Psoas muscle (tissue), 8 donors: Measurements from ENCODE around the gene IFNG. TPM values are rescaled to one million over a fixed set of nuclear protein-coding genes. Genes with fewer than 3 reads are reported as not detected.
"Not testable (repeated sequence)": the region's sequence is repeated elsewhere in the genome, so short reads cannot be mapped to it uniquely, and the experiment has no call there.

Source experiments
- ATAC-seq, 4 donors: fragments of 200-7000 bp; cut with Tn5 transposase; one replicate each; pipeline ENCODE4 v1.9.1; 2020; ENCODE audit warnings: moderate library complexity in 3 of 4, mild to moderate bottlenecking in 2 of 4
- DNase-seq, 2 donors: peaks; one replicate each; pipeline ENCODE4 v3.0.0-alpha.2; 2020
- H3K27ac ChIP-seq: fragments of 200-600 bp; one replicate; pipeline ENCODE4 v1.8.0; 2022
- H3K27me3 ChIP-seq, 3 donors: fragments of 200-600 bp in 1 of 3; one replicate each; pipeline versions ENCODE4 v1.6.1 to v1.8.0; 2013 to 2022; ENCODE audit warnings: low read length in 2 of 3, mild to moderate bottlenecking in 2 of 3, moderate library complexity in 1 of 3; ENCODE audit not compliant: insufficient read depth in 3 of 3
- H3K36me3 ChIP-seq, 2 donors: fragments of 200-600 bp in 1 of 2; one replicate each; pipeline versions ENCODE4 v1.6.1 to v1.8.0; 2013 to 2022; ENCODE audit warnings: low read depth in 1 of 2, mild to moderate bottlenecking in 1 of 2, moderate library complexity in 1 of 2; ENCODE audit not compliant: insufficient read depth in 1 of 2
- H3K4me1 ChIP-seq: fragments of 200-600 bp; one replicate; pipeline ENCODE4 v1.8.0; 2022
- H3K4me3 ChIP-seq: fragments of 200-600 bp; one replicate; pipeline ENCODE4 v1.8.0; 2022; ENCODE audit warnings: mild to moderate bottlenecking
- H3K9me3 ChIP-seq: fragments of 200-600 bp; one replicate; pipeline ENCODE4 v1.8.0; 2022
- WGBS, 3 donors: extraction: QIAGEN DNeasy Blood & Tissue Kit; methylation state at CpG; one replicate each; pipeline versions ENCODE4 v1.1.6 to v1.1.7; 2013; 5-methylcytosine and 5-hydroxymethylcytosine counted together
- intact Hi-C, 2 donors: fragments of 100-400 bp; cut with DNase I; formaldehyde crosslinking; loops; one replicate each; pipeline versions ENCODE4 v1.11.0 to v1.14.2; 2022
- polyA plus RNA-seq, 3 donors: library from polyadenylated mRNA; stranded (reverse); fragments of 200-250 nt; gene quantifications; one replicate each; pipeline ENCODE4 v1.2.3, GENCODE V29; 2013
- total RNA-seq, 4 donors: library from RNA; stranded (reverse); fragmentation: NEBNext Ultra II Directional in 2 of 4; extraction: Animal tissue kit (Norgen Biotek cat#: 25700) in 2 of 4; gene quantifications; one replicate each; pipeline versions ENCODE4 v1.2.1 to v1.2.4, GENCODE V29; 2021 to 2023
- TF ChIP-seq, protein P1 (sequence below): fragments of 200-600 bp; IDR thresholded peaks from one replicate; pipeline ENCODE4 v1.8.0; 2022; ENCODE audit warnings: antibody characterized with exemption
- donor health status: healthy with polysubstance abuse.
- donor health status: DM: no; HTN: no; CAD: no; lungs with moderate emphysema.
- donor health status: Bipolar disorder and iron deficiency.
- donor health status: healthy.
- donor health status: DM: yes; HTN: yes; CAD: no.
- donor health status: DM: no; HTN: no; CAD: no.
- donor health status: DM: no; HTN: no; CAD: no.
- donor health status: DM: yes; HTN: yes; CAD: no.

IFNG gene
- total and polyA plus RNA-seq, 7 donors: not detected

DNA sequence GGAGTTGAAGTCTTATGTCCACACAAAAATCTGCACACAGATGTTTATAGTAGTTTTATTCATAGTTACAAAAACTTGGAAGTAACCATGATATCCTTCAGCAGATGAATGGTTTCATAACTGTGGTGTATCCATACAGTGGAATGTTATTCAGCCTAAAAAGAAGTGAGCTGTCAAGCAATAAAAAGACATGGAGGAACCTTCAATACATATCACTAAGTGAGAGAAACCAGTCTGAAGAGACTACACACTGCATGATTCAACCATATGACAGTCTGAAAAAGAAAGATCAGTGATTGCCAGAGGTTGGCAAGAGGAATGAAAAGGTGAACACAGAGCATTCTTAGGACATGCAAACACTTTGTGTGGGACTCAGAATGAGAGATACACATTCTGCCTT, 18.6 kb upstream of the IFNG start:
- H3K4me3 ChIP-seq: no peak overlapping the region
- H3K36me3 ChIP-seq: no peaks in the 10 kb centered on the region
- intact Hi-C loops: no loop called here
- no peaks in the 10 kb centered on the region for H3K4me1 ChIP-seq
- H3K9me3 ChIP-seq: no peaks in the 10 kb centered on the region
- no peaks in the 10 kb centered on the region for H3K27me3 ChIP-seq
- H3K27ac ChIP-seq: no peak overlapping the region
- DNase-seq (no peak), ATAC-seq (peak in 2 of 4 donors; percentile 62 to 66)
- TF ChIP-seq, protein P1, sequence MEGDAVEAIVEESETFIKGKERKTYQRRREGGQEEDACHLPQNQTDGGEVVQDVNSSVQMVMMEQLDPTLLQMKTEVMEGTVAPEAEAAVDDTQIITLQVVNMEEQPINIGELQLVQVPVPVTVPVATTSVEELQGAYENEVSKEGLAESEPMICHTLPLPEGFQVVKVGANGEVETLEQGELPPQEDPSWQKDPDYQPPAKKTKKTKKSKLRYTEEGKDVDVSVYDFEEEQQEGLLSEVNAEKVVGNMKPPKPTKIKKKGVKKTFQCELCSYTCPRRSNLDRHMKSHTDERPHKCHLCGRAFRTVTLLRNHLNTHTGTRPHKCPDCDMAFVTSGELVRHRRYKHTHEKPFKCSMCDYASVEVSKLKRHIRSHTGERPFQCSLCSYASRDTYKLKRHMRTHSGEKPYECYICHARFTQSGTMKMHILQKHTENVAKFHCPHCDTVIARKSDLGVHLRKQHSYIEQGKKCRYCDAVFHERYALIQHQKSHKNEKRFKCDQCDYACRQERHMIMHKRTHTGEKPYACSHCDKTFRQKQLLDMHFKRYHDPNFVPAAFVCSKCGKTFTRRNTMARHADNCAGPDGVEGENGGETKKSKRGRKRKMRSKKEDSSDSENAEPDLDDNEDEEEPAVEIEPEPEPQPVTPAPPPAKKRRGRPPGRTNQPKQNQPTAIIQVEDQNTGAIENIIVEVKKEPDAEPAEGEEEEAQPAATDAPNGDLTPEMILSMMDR: no peak

GRCh38 chr12:68177562-68177961, 18.0 kb upstream of the IFNG start:
- H3K4me3 ChIP-seq: no peak overlapping the region
- no peak overlapping the region for H3K27ac ChIP-seq
- intact Hi-C loops: no loop called here
- no peak for DNase-seq
- H3K9me3 ChIP-seq: no peaks in the 10 kb centered on the region
- 87 to 92% (median 92%) methylated on average over 2 of the region's 2 CpGs for WGBS, 3 donors
- H3K36me3 ChIP-seq: no peaks in the 10 kb centered on the region
- no peaks in the 10 kb centered on the region for H3K27me3 ChIP-seq
- no peak for ATAC-seq
- no peaks in the 10 kb centered on the region for H3K4me1 ChIP-seq
- TF ChIP-seq, protein P1: no peak

DNA sequence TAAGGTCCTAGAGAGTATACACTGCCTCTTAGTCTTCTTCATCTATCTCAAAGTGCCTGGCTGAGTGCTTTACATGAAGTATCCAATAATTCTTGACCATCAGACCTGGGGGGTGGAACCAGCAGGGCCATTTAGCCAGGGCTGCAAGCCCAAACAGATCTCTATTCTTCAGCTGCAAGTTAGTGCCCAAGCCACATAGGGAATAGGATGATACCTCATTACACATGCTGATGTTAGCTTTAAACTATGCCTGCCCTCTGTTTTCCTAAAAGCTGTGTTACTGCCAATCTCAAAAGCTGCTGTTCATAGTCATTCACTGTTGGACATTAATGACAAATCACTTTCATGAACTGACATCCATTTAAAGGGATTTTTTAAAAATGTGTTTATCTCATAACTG, 16.7 kb upstream of the IFNG start:
- no peaks in the 10 kb centered on the region for H3K36me3 ChIP-seq
- H3K27me3 ChIP-seq: no peaks in the 10 kb centered on the region
- no peaks in the 10 kb centered on the region for H3K4me1 ChIP-seq
- no peak overlapping the region for H3K27ac ChIP-seq
- H3K9me3 ChIP-seq: no peaks in the 10 kb centered on the region
- no peak overlapping the region for H3K4me3 ChIP-seq
- intact Hi-C loops: no loop called here
- ATAC-seq: peak in 1 of 4 donors; percentile 21
- no peak for DNase-seq
- TF ChIP-seq, protein P1: no peak

- TF ChIP-seq, protein P1: no peak
- 42 to 54% (median 47%) methylated on average over 4 of the region's 4 CpGs for WGBS, 3 donors
- H3K27me3 ChIP-seq: no peaks in the 10 kb centered on the region
- DNase-seq: no peak
- intact Hi-C loops: no loop called here
- no peaks in the 10 kb centered on the region for H3K36me3 ChIP-seq
- H3K9me3 ChIP-seq: no peaks in the 10 kb centered on the region
- no peak overlapping the region for H3K27ac ChIP-seq
- ATAC-seq: no peak
- no peak overlapping the region for H3K4me3 ChIP-seq
- H3K4me1 ChIP-seq: no peaks in the 10 kb centered on the region
Observed at GRCh38 chr12:68175557-68176061, 16.1 kb upstream of the IFNG start.

DNA sequence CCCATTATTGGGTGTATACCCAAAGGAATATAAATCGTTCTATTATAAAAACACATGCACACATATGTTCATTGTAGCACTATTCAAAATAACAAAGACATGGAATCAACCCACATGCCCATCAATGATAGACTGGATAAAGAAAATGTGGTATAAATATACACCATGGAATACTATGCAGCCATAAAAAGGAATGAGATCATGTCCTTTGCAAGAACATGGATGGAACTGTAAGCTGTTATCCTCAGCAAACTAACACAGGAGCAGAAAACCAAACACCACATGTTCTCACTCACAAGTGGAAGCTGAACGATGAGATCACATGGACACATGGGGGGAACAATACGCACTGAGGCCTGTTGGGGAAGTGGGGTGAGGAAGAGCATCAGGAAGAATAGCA, 15.2 kb upstream of the IFNG start:
- DNase-seq, ATAC-seq, H3K4me1 ChIP-seq, H3K27ac ChIP-seq, H3K27me3 ChIP-seq, intact Hi-C loops, H3K36me3 ChIP-seq, H3K4me3 ChIP-seq, H3K9me3 ChIP-seq: not testable (repeated sequence)
- 92 to 94% (median 94%) methylated on average over 3 of the region's 3 CpGs for WGBS, 3 donors
